ENCODE measurements around the gene POLR3A.
"Not testable (repeated sequence)": the region's sequence is repeated elsewhere in the genome, so short reads cannot be mapped to it uniquely, and the experiment has no call there.

POLR3A gene

GRCh38 chr10:78004215-78005026 is 24.9 kb downstream of the POLR3A start:
- peaks cover 79% of the 10 kb centered on the region for H3K36me3 Mint-ChIP-seq (ENCODE audit: insufficient read depth)
- no peak overlapping the region for H3K27ac Mint-ChIP-seq (ENCODE audit: low read depth)
- no peaks in the 10 kb centered on the region for H3K9me3 Mint-ChIP-seq
- H3K4me1 Mint-ChIP-seq = peaks cover 7% of the 10 kb centered on the region
- no peak for ATAC-seq (replicated peaks; ENCODE audit: extremely low read depth, poor library complexity, severe bottlenecking)
- DNase-seq (ENCODE audit: low spot score in 2 of 2) = no peak
- no peaks in the 10 kb centered on the region for H3K27me3 Mint-ChIP-seq
- no peak overlapping the region for H3K4me3 Mint-ChIP-seq

GRCh38 chr10:78002541-78003288 is 26.6 kb downstream of the POLR3A start:
- H3K27ac Mint-ChIP-seq (ENCODE audit: low read depth) = no peak overlapping the region
- no peaks in the 10 kb centered on the region for H3K9me3 Mint-ChIP-seq
- no peak overlapping the region for H3K4me3 Mint-ChIP-seq
- DNase-seq (ENCODE audit: low spot score in 2 of 2) (no peak), ATAC-seq (replicated peaks; ENCODE audit: extremely low read depth, poor library complexity, severe bottlenecking) (no peak)
- H3K36me3 Mint-ChIP-seq (ENCODE audit: insufficient read depth) = peaks cover 72% of the 10 kb centered on the region
- peaks cover 7% of the 10 kb centered on the region for H3K4me1 Mint-ChIP-seq
- no peaks in the 10 kb centered on the region for H3K27me3 Mint-ChIP-seq

DNA sequence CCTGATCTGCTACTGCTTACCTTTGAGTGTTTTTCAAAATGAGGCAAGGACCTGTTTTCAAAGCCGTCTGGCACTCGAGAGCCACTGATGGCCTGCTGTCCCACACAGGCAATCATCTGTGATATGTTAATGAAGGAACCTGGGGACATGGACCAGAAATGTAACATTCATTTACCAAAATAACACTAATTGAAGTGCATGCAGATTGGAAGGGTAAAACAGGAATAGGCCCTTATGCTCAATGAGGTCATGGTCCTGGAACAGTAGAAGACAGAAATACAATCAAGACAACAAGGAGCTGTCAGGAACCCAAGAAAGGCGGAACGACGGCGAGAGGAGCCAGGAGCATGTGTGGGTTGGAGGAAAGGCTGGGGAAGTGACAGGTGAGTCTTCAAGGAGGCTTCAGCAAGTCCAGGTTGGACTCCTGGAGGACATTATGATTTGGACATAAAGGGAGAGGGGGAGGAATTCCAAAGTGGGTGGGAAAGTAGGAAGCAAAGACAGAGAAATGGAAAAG is 28.3 kb downstream of the POLR3A start:
- Mint-ChIP-seq H3K9me3 (no peaks in the 10 kb centered on the region), H3K27me3 (no peaks in the 10 kb centered on the region), H3K4me1 (peaks cover 7% of the 10 kb centered on the region), H3K36me3 (ENCODE audit: insufficient read depth) (peaks cover 71% of the 10 kb centered on the region), H3K27ac (ENCODE audit: low read depth) (peak overlapping the region; percentile 41), H3K4me3 (no peak overlapping the region)
- DNase-seq (ENCODE audit: low spot score in 2 of 2) (no peak), ATAC-seq (replicated peaks; ENCODE audit: extremely low read depth, poor library complexity, severe bottlenecking) (no peak)

DNA sequence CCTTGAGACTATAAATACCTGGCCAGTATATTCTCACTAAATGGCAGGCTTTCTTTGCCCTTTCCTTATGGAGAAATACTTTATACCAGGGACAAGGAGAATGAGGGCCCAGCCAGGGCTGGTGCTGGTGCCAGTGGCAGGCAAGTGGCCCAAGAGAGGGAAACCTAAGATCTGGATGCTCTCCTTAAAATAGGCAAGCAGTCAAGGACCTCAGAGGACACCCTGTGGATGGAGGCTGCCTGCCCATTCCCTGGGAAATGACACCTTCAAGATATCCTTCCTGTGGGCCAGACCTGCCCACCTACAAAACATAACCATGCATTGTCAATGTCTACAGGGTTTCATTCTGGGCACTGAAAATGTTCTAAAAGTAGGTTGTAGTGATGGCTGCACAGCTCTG is 29.1 kb downstream of the POLR3A start:
- H3K36me3 Mint-ChIP-seq (ENCODE audit: insufficient read depth) = peaks cover 63% of the 10 kb centered on the region
- ATAC-seq (replicated peaks; ENCODE audit: extremely low read depth, poor library complexity, severe bottlenecking) = no peak

GRCh38 chr10:77998780-77999179 is 30.5 kb downstream of the POLR3A start:
- Mint-ChIP-seq H3K36me3 (ENCODE audit: insufficient read depth) (peaks cover 60% of the 10 kb centered on the region), H3K4me1 (peaks cover 14% of the 10 kb centered on the region)
- ATAC-seq (replicated peaks; ENCODE audit: extremely low read depth, poor library complexity, severe bottlenecking); DNase-seq (ENCODE audit: low spot score in 2 of 2); H3K27me3 Mint-ChIP-seq; H3K4me3 Mint-ChIP-seq; H3K9me3 Mint-ChIP-seq; H3K27ac Mint-ChIP-seq (ENCODE audit: low read depth): not testable (repeated sequence)

More for the DNA sequence above, 29.1 kb downstream of the POLR3A start:
- no peaks in the 10 kb centered on the region for H3K9me3 Mint-ChIP-seq
- H3K27ac Mint-ChIP-seq (ENCODE audit: low read depth) = no peak overlapping the region
- no peaks in the 10 kb centered on the region for H3K27me3 Mint-ChIP-seq
- H3K4me1 Mint-ChIP-seq = peaks cover 7% of the 10 kb centered on the region
- H3K4me3 Mint-ChIP-seq = no peak overlapping the region
- no peak for DNase-seq (ENCODE audit: low spot score in 2 of 2)

DNA sequence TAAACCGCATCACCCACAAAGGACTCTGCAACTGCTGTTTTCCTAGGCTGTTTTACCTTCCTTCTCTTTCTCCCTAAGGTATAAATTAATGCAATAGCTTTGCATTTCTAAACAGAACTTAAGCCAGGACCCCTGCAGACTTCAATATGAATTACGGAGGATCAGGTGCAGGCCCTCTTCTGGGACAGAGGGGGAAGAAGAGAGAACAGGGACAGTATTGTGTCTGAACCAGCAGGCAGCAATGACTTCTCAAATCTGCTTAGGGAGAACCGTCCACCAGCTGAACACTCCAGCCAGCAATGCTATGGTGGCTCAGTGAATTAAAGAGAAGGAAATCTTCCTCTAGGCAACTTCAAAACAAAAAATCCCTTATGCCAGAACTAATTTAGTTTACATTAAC is 35.7 kb downstream of the POLR3A start:
- Mint-ChIP-seq H3K27me3 (no peaks in the 10 kb centered on the region), H3K27ac (ENCODE audit: low read depth) (no peak overlapping the region), H3K9me3 (no peaks in the 10 kb centered on the region), H3K4me3 (no peak overlapping the region), H3K36me3 (ENCODE audit: insufficient read depth) (peaks cover 65% of the 10 kb centered on the region), H3K4me1 (peaks cover 8% of the 10 kb centered on the region)
- ATAC-seq (replicated peaks; ENCODE audit: extremely low read depth, poor library complexity, severe bottlenecking) (no peak), DNase-seq (ENCODE audit: low spot score in 2 of 2) (no peak)

- ATAC-seq (replicated peaks; ENCODE audit: extremely low read depth, poor library complexity, severe bottlenecking) (no peak), DNase-seq (ENCODE audit: low spot score in 2 of 2) (no peak)
- no peaks in the 10 kb centered on the region for H3K9me3 Mint-ChIP-seq
- peaks cover 62% of the 10 kb centered on the region for H3K36me3 Mint-ChIP-seq (ENCODE audit: insufficient read depth)
- no peak overlapping the region for H3K4me3 Mint-ChIP-seq
- H3K4me1 Mint-ChIP-seq = peaks cover 5% of the 10 kb centered on the region
- H3K27me3 Mint-ChIP-seq = no peaks in the 10 kb centered on the region
- no peak overlapping the region for H3K27ac Mint-ChIP-seq (ENCODE audit: low read depth)
Observed at GRCh38 chr10:77989081-77989724, 40.1 kb downstream of the POLR3A start.

- no peak overlapping the region for H3K4me3 Mint-ChIP-seq
- H3K36me3 Mint-ChIP-seq (ENCODE audit: insufficient read depth) = peaks cover 62% of the 10 kb centered on the region
- ATAC-seq (replicated peaks; ENCODE audit: extremely low read depth, poor library complexity, severe bottlenecking) (no peak), DNase-seq (ENCODE audit: low spot score in 2 of 2) (no peak)
- no peak overlapping the region for H3K27ac Mint-ChIP-seq (ENCODE audit: low read depth)
- no peaks in the 10 kb centered on the region for H3K27me3 Mint-ChIP-seq
- no peaks in the 10 kb centered on the region for H3K9me3 Mint-ChIP-seq
- H3K4me1 Mint-ChIP-seq = no peaks in the 10 kb centered on the region
Observed at GRCh38 chr10:77987671-77988255, 41.6 kb downstream of the POLR3A start.

- H3K27me3 Mint-ChIP-seq = no peaks in the 10 kb centered on the region
- DNase-seq (ENCODE audit: low spot score in 2 of 2) = no peak
- no peaks in the 10 kb centered on the region for H3K9me3 Mint-ChIP-seq
- H3K27ac Mint-ChIP-seq (ENCODE audit: low read depth) = no peak overlapping the region
- ATAC-seq (replicated peaks; ENCODE audit: extremely low read depth, poor library complexity, severe bottlenecking) = no peak
- H3K36me3 Mint-ChIP-seq (ENCODE audit: insufficient read depth) = peaks cover 65% of the 10 kb centered on the region
- H3K4me3 Mint-ChIP-seq = no peak overlapping the region
- H3K4me1 Mint-ChIP-seq = no peaks in the 10 kb centered on the region
Observed at GRCh38 chr10:77984986-77985385, 44.3 kb downstream of the POLR3A start.

DNA sequence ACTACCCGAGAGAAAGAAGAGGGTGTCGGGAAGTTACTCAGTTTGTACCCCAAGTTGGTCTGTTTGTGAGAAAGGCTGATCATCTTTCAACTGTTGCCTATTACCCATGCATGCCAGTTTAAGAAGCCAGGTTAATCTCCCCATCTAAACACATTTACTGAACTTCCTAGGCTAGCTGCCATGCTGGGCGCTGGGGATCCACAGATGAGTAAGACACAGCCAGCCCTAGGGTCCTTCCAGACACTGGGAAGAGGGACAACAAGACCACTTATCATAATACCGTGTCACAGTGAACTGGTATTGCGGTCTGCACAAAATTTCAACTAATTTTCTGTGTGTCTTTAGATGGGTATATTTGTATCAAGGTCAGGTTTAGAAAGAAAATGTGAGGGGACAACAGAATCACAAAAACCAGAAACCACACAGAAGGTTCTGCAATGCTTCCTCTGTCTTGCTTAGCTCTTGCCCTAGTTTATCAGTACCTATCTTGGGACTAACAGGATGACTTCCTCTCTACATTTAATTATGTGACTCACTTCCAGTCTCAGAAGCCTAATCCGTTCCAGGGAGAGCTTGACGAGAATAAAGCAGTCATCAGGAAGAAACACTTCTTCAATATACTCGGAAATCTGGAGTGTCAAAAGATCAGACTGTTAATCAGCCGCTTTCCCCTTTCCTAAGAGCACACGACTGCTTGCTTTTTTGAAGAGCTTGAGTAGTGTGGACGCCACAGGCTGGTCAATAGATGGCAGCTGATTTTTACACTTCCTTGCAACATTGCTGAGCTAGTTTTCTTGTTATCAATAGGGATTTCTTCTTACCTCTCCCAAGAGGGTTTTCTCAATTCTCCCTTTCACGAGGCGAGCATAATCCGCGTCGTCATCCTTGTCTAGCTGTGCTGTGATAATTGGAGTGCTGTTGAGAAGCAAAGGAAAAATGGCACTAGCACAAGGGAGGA is 45.7 kb downstream of the POLR3A start:
- Mint-ChIP-seq H3K4me3 (no peak overlapping the region), H3K36me3 (ENCODE audit: insufficient read depth) (peaks cover 66% of the 10 kb centered on the region), H3K27me3 (no peaks in the 10 kb centered on the region), H3K9me3 (no peaks in the 10 kb centered on the region), H3K4me1 (no peaks in the 10 kb centered on the region), H3K27ac (ENCODE audit: low read depth) (no peak overlapping the region)
- DNase-seq (ENCODE audit: low spot score in 2 of 2) (no peak), ATAC-seq (replicated peaks; ENCODE audit: extremely low read depth, poor library complexity, severe bottlenecking) (no peak)

DNA sequence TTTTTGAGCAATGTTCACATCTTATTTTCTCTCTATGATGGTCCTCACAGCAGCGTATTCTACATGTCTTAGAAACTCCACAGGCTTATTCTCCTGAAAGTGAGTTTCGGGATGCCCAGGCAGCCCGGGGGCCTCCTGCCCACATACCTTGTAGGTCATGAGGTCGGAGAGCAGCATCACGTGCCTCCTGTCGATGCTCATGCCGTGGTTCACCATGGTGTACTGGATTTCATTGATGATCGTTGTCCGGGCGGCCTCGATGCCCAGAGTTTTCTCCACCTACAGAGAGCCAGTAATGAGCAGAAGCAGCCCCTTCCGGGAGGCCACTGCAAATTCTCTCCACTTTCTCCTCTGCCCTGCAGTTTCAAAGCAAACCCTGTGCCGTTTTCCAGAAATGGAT is 48.0 kb downstream of the POLR3A start:
- Mint-ChIP-seq H3K36me3 (ENCODE audit: insufficient read depth) (peaks cover 69% of the 10 kb centered on the region), H3K4me3 (no peak overlapping the region), H3K27me3 (no peaks in the 10 kb centered on the region), H3K4me1 (no peaks in the 10 kb centered on the region), H3K9me3 (no peaks in the 10 kb centered on the region), H3K27ac (ENCODE audit: low read depth) (no peak overlapping the region)
- DNase-seq (ENCODE audit: low spot score in 2 of 2) = no peak
- ATAC-seq (replicated peaks; ENCODE audit: extremely low read depth, poor library complexity, severe bottlenecking) = no peak
